ENCODE data around the gene ATP5MK. TPM values are rescaled to one million over a fixed set of nuclear protein-coding genes. Genes with fewer than 3 reads are reported as not detected.
A peak's percentile ranks its signal among the peaks of the same experiment; 100 is the strongest.
"Not testable (repeated sequence)": the region's sequence is repeated elsewhere in the genome, so short reads cannot be mapped to it uniquely, and the experiment has no call there.

The ATP5MK gene
- total RNA-seq, 1 donor from 2014 or later: 480 TPM

DNA sequence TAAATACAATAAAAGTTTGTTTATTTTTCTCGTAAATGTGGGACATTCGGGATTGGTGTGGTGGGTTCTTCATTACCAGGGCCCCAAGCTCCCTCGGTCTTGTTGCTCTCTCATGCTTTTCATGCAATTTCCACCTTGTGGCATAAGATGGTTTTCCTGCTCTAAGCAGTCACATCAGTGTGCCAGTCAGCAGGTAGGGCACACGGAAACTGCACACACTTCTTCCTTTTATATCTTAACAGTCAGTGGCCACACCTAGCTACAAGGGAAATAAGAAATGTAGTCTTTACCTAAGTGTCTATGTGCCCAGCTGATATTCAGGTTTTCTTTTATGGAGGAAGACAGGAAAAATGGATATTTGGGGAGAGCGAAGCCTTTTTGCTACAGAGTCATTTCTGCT, 22.0 kb downstream of the ATP5MK start:
- Mint-ChIP-seq H3K4me1 (ENCODE audit: low read depth) (peaks cover 16% of the 10 kb centered on the region), H3K9me3 (no peaks in the 10 kb centered on the region), H3K4me3 (no peak overlapping the region), H3K27ac (no peak overlapping the region), H3K27me3 (ENCODE audit: insufficient read depth) (no peaks in the 10 kb centered on the region), H3K36me3 (ENCODE audit: low read depth) (peaks cover 24% of the 10 kb centered on the region)
- no peak for DNase-seq (ENCODE audit: low spot score)
- intact Hi-C loops (cut with micrococcal nuclease): no loop called here

DNA sequence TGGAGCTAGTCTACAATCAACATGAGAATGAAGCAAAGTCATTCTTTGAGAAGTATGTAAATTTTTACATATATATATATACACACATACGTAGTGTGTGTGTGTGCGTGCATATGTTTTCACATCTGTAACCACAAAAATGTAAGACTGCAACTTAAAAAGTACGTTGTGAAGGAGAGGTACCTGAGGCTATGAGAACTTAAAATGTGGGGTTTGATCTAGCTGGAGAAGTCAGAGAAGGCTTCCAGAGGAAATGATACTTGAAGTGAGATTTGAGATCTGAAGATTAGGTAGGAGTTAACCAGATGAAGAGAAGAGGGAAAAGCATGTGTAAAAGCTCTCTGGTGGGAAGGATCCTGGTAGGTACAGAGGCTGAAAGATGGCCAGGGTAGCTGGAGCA, 22.7 kb downstream of the ATP5MK start:
- no peaks in the 10 kb centered on the region for H3K9me3 Mint-ChIP-seq
- DNase-seq (ENCODE audit: low spot score): no peak
- no peaks in the 10 kb centered on the region for H3K27me3 Mint-ChIP-seq (ENCODE audit: insufficient read depth)
- intact Hi-C loops (cut with micrococcal nuclease): no loop called here
- H3K4me3 Mint-ChIP-seq: peak overlapping the region; percentile 1
- H3K27ac Mint-ChIP-seq: peak overlapping the region; percentile 56
- peaks cover 16% of the 10 kb centered on the region for H3K4me1 Mint-ChIP-seq (ENCODE audit: low read depth)
- H3K36me3 Mint-ChIP-seq (ENCODE audit: low read depth): peaks cover 25% of the 10 kb centered on the region

DNA sequence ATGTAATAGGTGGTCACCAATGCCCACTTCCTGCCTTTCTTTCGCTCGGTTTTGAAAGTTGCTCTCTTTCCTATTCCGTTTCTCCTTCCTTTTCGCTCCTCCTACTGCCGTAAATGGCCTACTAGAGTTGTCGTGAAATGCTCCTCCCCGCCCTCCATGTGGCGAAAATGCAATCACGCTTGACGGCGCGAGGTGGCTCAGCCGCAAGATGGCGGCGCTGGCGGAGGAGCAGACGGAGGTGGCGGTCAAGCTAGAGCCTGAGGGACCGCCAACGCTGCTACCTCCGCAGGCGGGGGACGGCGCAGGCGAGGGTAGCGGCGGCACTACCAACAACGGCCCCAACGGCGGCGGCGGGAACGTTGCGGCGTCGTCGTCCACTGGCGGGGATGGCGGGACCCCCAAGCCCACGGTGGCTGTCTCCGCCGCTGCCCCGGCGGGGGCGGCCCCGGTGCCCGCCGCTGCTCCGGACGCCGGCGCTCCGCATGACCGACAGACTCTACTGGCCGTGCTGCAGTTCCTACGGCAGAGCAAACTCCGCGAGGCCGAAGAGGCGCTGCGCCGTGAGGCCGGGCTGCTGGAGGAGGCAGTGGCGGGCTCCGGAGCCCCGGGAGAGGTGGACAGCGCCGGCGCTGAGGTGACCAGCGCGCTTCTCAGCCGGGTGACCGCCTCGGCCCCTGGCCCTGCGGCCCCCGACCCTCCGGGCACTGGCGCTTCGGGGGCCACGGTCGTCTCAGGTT, 28.3 kb downstream of the ATP5MK start, which contains the start of gene TAF5:
Gene TAF5 (plus strand): TSS at position 195 of the 737 bp plus-strand sequence. CDS start 14 bp downstream, at position 209.
- Mint-ChIP-seq H3K9me3 (no peaks in the 10 kb centered on the region), H3K36me3 (ENCODE audit: low read depth) (peaks cover 3% of the 10 kb centered on the region), H3K4me1 (ENCODE audit: low read depth) (peaks cover 5% of the 10 kb centered on the region), H3K4me3 (peak within 1 kb of the TSS; percentile 89), H3K27me3 (ENCODE audit: insufficient read depth) (no peaks in the 10 kb centered on the region), H3K27ac (peak within 1 kb of the TSS; percentile 91)
- intact Hi-C loops (cut with micrococcal nuclease): loop anchor here (1.0 to 10.0 kb wide), 11 partner anchors 17 to 1215 kb away; partner anchors contain the start of genes ARL3, ATP5MK, BORCS7 and CNNM2
- DNase-seq (ENCODE audit: low spot score): peak; percentile 89

DNA sequence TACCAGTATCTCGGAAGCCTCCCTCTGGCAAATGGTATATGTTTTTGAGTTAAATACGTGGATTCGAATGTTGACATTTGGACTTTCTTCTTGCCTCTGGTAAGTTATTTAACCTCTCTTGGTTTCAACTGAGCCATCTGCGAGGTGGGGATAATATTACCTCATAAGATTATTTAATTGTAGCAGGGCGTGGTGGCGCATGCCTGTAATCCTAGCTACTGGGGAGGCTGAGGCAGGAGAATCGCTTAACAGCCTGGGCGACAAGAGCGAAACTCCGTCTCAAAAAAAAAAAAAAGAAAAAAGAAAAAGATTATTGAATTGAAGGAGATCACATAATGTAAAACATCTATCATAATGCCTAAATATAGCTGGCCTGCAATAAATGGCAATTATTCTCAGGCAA, 28.9 kb downstream of the ATP5MK start:
- H3K36me3 Mint-ChIP-seq (ENCODE audit: low read depth): peaks cover 3% of the 10 kb centered on the region
- H3K27ac Mint-ChIP-seq: peak overlapping the region; percentile 91
- intact Hi-C loops (cut with micrococcal nuclease): loop anchor here (1.0 to 10.0 kb wide), 7 partner anchors 16 to 1215 kb away; partner anchors contain the start of genes ARL3, NOLC1, NT5C2 and PCGF6
- no peak for DNase-seq (ENCODE audit: low spot score)
- peak overlapping the region; percentile 89 for H3K4me3 Mint-ChIP-seq
- no peaks in the 10 kb centered on the region for H3K27me3 Mint-ChIP-seq (ENCODE audit: insufficient read depth)
- H3K4me1 Mint-ChIP-seq (ENCODE audit: low read depth): peaks cover 5% of the 10 kb centered on the region
- H3K9me3 Mint-ChIP-seq: no peaks in the 10 kb centered on the region

DNA sequence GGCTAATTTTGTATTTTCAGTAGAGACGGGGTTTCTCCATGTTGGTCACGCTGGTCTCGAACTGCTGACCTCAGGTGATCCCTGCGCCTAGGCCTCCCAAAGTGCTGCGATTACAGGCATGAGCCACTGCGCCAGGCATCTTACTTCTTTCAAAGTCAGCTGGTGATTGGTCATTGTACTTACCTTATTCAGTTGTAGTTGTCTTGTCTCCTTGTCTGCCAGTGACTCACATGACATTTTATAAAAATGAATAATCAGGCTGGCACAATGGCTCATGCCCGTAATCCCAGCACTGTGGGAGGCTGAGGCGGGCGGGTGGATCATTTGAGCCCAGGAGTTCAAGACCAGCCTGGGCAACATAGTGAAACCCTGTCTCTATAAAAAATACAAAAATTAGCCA, 35.5 kb downstream of the ATP5MK start:
- H3K27me3 Mint-ChIP-seq (ENCODE audit: insufficient read depth); H3K27ac Mint-ChIP-seq; DNase-seq (ENCODE audit: low spot score); H3K9me3 Mint-ChIP-seq; H3K4me1 Mint-ChIP-seq (ENCODE audit: low read depth); H3K4me3 Mint-ChIP-seq; H3K36me3 Mint-ChIP-seq (ENCODE audit: low read depth): not testable (repeated sequence)
- intact Hi-C loops (cut with micrococcal nuclease): loop anchor here (10.0 kb wide), 2 partner anchors 166 to 764 kb away; partner anchors contain the start of genes NT5C2 and SFR1

DNA sequence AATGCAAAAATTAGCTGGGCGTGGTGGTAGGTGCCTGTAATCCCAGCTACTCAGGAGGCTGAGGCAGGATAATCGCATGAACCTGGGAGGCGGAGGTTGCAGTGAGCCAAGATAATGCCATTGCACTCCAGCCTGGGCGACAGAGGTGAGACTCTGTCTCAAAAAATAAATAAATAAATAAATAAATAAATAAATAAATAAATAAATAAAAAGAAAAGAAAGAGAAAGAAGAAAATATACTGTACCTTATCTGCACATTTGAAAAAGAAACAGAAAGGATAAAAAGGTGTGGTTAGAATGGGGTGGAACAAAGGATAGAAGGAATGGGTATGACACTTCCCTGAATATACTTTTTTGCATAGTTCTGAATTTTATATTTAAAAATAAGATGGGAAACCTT, 36.8 kb downstream of the ATP5MK start:
- intact Hi-C loops (cut with micrococcal nuclease); H3K4me1 Mint-ChIP-seq (ENCODE audit: low read depth); H3K27ac Mint-ChIP-seq; H3K27me3 Mint-ChIP-seq (ENCODE audit: insufficient read depth); DNase-seq (ENCODE audit: low spot score); H3K36me3 Mint-ChIP-seq (ENCODE audit: low read depth); H3K9me3 Mint-ChIP-seq; H3K4me3 Mint-ChIP-seq: not testable (repeated sequence)

DNA sequence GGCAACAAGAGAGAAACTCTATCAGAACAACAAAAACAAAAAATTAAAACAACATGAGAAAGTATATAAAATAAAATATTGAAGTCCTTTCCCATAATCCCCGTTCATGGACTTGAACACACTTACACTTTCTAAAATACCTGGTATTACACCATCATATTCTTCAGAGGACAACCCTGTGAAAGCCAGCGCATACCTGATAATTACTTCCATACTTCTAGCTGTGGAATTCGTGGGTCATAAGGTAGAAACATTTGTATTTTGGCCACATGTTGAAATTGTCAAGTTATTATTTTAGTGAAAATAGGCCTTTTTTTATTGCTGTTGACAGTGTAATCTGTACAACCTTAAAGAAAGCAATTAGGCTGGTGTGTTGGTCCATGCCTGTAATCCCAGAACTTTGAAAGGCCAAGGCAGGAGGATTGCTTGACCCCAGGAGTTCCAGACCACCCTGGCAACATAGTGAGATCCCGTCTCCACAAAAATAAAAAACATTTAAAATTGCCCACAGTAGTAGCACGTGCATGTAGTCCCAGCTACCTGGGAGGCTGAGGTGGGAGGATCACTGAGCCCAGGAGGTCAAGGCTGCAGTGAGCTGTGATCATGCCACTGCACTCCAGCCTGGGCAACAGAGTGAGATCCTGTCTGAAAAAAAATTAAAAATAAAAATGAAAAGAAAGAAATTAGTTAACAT, 40.2 kb downstream of the ATP5MK start:
- Mint-ChIP-seq H3K36me3 (ENCODE audit: low read depth) (no peaks in the 10 kb centered on the region), H3K4me1 (ENCODE audit: low read depth) (peaks cover 3% of the 10 kb centered on the region), H3K4me3 (no peak overlapping the region), H3K9me3 (no peaks in the 10 kb centered on the region), H3K27me3 (ENCODE audit: insufficient read depth) (no peaks in the 10 kb centered on the region), H3K27ac (no peak overlapping the region)
- no peak for DNase-seq (ENCODE audit: low spot score)
- intact Hi-C loops (cut with micrococcal nuclease): no loop called here

DNA sequence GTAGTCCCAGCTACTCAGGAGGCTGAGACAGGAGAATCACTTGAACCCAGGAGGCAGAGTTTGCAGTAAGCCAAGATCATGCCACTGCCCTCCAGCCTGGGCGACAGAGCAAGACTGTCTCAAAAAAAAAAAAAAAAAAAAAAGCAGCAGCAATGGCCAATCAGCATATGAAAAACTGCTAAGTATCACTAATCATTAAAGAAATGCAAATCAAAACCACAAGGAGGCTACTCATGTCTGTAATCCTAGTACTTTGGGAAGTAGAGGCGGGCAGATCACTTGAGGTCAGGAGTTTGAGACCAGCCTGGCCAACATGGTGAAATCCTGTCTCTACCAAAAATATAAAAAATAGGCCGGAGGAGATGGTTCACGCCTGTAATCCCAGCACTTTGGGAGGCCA, 41.7 kb downstream of the ATP5MK start:
- not testable (repeated sequence) for H3K27ac Mint-ChIP-seq; DNase-seq (ENCODE audit: low spot score); H3K9me3 Mint-ChIP-seq; H3K36me3 Mint-ChIP-seq (ENCODE audit: low read depth); H3K27me3 Mint-ChIP-seq (ENCODE audit: insufficient read depth); H3K4me3 Mint-ChIP-seq; H3K4me1 Mint-ChIP-seq (ENCODE audit: low read depth)
- intact Hi-C loops (cut with micrococcal nuclease): loop anchor here (5.0 kb wide), 1 partner anchor 437 kb away; the partner anchor contains the start of gene CNNM2

DNA sequence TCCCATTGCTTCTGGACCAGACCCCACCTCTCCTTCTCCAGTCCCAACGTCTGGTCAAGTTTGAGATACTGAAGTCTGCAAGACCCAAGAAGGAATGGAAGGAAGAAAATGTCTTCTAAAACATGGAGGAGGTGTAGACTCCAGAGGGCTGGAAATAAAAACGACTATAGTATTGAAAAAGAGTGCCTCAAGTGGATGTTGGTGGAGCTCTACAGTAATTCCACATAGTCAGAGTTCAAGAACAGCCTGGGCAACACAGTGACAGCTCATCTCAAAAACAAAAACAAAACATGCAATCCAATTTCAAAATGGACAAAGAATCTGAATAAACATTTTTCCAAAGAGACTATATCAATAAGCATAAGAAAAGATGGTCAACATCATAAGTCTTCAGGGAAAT, 43.0 kb downstream of the ATP5MK start:
- intact Hi-C loops (cut with micrococcal nuclease): loop anchor here (5.0 kb wide), 1 partner anchor 436 kb away; the partner anchor contains the start of gene CNNM2
- no peaks in the 10 kb centered on the region for H3K9me3 Mint-ChIP-seq
- H3K4me1 Mint-ChIP-seq (ENCODE audit: low read depth): peaks cover 4% of the 10 kb centered on the region
- no peak overlapping the region for H3K4me3 Mint-ChIP-seq
- no peak overlapping the region for H3K27ac Mint-ChIP-seq
- H3K27me3 Mint-ChIP-seq (ENCODE audit: insufficient read depth): no peaks in the 10 kb centered on the region
- peaks cover 3% of the 10 kb centered on the region for H3K36me3 Mint-ChIP-seq (ENCODE audit: low read depth)
- no peak for DNase-seq (ENCODE audit: low spot score)

DNA sequence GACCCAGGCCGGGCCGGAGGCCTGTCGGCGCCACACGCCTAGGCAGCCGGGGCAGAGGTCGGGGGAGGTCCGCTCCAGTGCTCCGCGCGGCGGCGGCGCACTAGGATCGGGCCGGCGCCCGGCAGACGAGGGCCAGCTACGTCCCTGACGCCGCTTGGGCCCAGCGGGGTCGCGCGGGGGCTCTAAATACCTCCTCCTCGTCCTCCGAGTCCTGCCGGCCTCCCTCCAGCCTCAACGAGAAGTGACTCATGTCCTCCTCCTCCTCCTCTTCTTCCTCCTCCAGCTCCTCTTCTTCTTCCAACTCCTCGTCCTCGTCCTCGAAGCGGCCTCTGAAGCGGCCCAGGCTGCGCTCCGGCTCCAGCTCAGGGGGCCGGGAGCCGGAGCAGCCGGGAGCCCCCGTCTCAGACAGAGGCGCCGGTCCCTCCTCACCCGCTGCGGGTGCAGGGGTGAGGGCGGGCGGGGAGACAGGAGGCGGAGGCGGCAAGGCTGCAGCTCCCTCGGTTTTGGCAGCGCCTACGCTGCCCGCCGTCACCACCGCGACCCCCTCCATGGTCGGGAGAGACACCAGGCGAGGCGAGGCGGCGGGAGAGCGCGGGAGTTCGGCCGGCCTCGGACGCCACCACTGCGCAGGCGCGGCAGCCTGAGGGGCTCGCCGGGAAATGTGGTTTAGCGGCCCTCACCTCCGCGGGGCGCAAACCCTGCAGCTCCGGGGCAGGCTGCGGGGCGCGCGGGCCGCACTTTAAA, 45.6 kb downstream of the ATP5MK start, which contains the start of gene PCGF6:
Gene PCGF6 (minus strand): TSS at position 624 of the 744 bp plus-strand sequence. CDS start 74 bp downstream, at position 550.
- peaks cover 4% of the 10 kb centered on the region for H3K4me1 Mint-ChIP-seq (ENCODE audit: low read depth)
- H3K9me3 Mint-ChIP-seq: no peaks in the 10 kb centered on the region
- peak; percentile 74 for DNase-seq (ENCODE audit: low spot score)
- H3K27me3 Mint-ChIP-seq (ENCODE audit: insufficient read depth): no peaks in the 10 kb centered on the region
- intact Hi-C loops (cut with micrococcal nuclease): loop anchor here (1.0 to 5.0 kb wide), 3 partner anchors 17 to 433 kb away; partner anchors contain the start of genes ATP5MK, CNNM2, PDCD11 and TAF5
- H3K4me3 Mint-ChIP-seq: peak within 1 kb of the TSS; percentile 91
- peak within 1 kb of the TSS; percentile 89 for H3K27ac Mint-ChIP-seq
- H3K36me3 Mint-ChIP-seq (ENCODE audit: low read depth): peaks cover 8% of the 10 kb centered on the region

DNA sequence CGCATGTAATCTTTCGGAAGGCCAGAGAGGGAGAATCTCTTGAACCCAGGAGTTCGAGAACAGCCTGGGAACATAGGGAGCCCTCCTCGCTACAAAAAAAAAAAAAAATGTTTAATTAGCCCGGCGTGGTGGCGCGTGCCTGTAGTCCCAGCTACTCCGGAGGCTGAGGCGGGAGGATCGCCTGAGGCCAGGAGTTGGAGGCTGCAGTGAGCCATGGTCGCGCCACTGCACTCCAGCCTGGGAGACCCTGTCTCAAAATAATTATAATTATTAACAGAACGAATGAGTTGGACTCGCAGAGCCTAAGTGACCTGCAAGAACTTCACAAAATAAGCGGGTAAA, 46.1 kb downstream of the ATP5MK start:
- Mint-ChIP-seq H3K4me3 (peak overlapping the region; percentile 91), H3K27ac (no peak overlapping the region), H3K36me3 (ENCODE audit: low read depth) (peaks cover 9% of the 10 kb centered on the region), H3K9me3 (no peaks in the 10 kb centered on the region), H3K4me1 (ENCODE audit: low read depth) (peaks cover 4% of the 10 kb centered on the region), H3K27me3 (ENCODE audit: insufficient read depth) (no peaks in the 10 kb centered on the region)
- DNase-seq (ENCODE audit: low spot score): no peak
- intact Hi-C loops (cut with micrococcal nuclease): loop anchor here (5.0 kb wide), 1 partner anchor 433 kb away; the partner anchor contains the start of gene CNNM2
